GM11168 (cell line): ENCODE data around the gene GPR89B.
"Not testable (repeated sequence)": the region's sequence is repeated elsewhere in the genome, so short reads cannot be mapped to it uniquely, and the experiment has no call there.

Experiments
- in situ Hi-C: fragments of 300-500 bp; cut with MboI; formaldehyde crosslinking; loops from one replicate; pipeline ENCODE4 v1.12.0; 2022; ENCODE audit warnings: low sequenced_read_pairs; ENCODE audit not compliant: unreplicated experiment

GPR89B gene

GRCh38 chr1:148014289-148015200 is 86.3 kb downstream of the GPR89B start:
- in situ Hi-C loops = not testable (repeated sequence)

DNA sequence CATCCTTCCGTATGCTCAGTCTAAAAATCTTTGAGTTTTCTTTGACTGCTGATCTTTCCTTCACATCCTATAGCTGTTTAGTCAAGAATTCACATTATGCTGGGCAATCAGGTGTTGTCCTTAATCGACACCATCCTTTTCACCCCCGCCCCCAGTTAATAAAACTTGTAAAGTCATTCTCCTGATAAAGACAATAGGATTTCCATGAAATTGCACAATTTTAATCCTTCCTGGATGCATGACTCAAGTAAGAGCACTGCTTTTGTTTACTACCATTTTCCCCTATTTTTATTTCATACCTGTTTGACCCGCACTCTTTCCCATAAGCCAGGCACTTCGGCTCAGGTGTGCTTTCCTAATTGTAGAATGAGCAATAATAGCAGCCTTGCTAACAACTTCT is 96.7 kb downstream of the GPR89B start:
- in situ Hi-C loops = not testable (repeated sequence)

- in situ Hi-C loops = not testable (repeated sequence)
Observed at GRCh38 chr1:148027004-148027403, 98.8 kb downstream of the GPR89B start.

GRCh38 chr1:148032247-148032646 is 104.0 kb downstream of the GPR89B start:
- in situ Hi-C loops = not testable (repeated sequence)

GRCh38 chr1:148032690-148033089 is 104.5 kb downstream of the GPR89B start:
- in situ Hi-C loops = not testable (repeated sequence)

DNA sequence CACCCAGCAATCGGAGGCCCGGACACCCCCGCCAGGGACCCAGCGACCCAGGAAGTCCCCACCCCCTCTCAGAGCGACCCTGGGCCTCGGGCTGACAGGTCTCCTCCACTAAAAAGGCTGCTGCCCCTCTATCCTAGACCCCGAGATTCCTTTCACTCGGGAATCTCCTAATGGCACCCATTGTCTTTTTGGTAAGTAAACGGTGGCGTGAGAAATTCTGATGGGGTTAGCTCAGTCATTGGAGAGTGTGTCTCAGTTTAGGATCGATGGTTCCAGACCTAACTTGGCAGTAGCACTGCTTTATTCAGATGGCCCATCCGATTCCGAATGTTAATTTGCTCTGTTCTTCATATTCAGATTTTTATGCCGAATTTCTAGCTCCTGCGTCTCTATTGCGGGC is 104.9 kb downstream of the GPR89B start:
- in situ Hi-C loops = not testable (repeated sequence)

DNA sequence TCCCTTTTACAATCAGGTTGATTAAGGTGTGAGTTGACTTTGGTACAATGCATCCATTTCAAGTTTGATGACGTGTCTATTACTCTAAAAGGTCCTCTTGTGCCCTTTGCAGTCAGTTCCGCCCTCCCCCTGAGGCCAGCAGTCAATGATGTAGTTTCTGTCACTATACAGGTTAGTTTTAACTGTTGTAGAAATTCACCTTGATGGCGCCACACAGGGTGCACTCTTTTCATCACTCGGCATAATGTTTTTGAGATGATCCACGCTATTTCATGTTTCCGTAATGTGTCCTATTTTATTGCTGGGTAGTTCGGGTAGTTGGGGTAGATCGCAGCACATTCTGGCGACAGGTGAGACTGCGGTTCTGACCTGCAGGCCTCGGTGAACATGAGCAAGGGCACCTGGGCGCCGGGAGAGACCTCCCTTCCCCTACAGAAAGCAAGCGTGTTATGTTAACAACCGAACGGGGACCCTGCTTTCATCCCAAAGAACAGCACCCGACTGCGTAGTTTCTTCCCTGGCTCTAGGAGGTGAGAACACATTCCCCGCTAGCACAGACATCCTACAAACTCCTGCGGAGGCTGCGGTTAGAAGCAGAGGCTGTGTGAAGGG is 109.7 kb downstream of the GPR89B start:
- in situ Hi-C loops = not testable (repeated sequence)

- in situ Hi-C loops = not testable (repeated sequence)
Observed at GRCh38 chr1:148038462-148039333, 110.5 kb downstream of the GPR89B start.
